TTC549 (cell line): ENCODE measurements around the gene SNX9.

ENCODE experiments used
- FAIRE-seq: peaks from 2 replicates; lab custom pipeline; 2012; peaks lifted over from hg19 to GRCh38; lab: Jason Lieb, UNC

Gene SNX9

DNA sequence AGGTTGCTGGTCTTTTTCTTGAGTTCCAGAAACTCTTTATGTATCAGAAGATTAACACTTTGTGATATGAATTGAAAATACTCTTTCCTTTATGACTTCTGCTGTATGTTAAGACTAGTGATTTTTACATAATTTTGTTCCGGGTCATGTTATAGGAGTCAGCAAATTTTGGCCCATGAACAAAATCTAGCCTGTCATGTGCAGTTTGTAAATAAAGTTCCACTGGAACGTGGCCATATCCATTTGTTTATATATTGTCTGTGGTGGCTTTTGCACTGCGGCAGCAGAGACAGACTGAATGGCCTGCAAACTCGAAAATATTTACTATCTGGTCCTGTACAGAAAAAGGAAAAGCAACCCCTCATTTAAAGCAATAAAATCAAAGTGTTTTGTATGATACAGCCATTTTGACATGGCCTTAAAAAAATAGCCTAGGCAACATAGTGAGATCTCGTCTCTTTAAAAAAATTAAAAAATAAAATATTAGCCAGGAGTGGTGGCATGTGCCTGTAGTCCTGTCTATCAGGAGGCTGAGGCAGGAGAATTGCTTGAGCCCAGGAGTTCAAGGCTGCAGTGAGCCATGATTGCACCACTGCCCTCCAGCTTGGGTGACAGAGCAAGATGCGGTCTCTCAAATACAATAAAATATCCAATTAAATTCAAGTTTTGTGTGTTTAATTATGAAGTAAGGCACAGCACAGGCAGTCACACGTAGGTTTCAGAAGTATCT is 36.9 kb downstream of the SNX9 start:
- no peak for FAIRE-seq

DNA sequence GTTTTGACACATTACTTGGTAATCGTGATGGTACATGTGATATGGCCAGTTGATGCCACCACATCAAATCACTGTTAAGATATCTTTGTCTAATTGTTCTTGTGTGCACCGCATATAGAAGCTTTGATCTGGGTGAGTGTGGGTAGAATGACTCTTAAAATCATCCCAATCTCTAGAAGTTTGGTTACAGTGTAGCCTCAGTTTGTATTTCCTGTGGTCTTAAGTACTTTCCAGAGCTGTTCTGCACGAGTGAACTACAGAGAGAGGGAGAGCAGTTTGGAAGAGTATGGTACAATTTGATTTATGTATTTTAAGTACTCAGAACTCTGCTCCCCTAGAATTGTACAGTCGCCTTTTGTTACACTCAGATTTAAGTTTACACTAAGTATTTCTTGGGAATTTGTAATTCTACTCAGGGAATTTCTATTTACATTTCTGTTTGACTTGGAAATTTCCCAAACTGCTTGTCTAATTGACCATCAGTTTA is 37.5 kb downstream of the SNX9 start:
- FAIRE-seq = no peak

DNA sequence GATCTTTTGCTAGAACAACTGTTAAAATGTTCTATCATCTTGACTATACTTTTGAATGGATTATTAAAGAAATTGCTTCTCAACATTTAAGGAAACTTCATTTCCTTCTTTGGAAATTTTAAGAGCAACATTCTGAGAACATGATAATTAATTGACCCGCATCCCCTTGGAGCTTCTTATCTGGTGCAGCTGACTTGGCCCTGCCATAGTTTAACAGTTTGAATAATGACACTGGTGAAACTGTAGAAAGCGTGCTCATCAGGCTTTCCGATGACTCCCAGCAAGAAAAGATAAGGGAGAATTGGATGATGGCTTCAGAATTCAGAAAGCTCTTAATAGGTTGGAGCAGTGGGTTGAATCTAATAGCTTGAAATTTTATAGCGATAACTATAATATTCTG is 38.1 kb downstream of the SNX9 start:
- FAIRE-seq = no peak

DNA sequence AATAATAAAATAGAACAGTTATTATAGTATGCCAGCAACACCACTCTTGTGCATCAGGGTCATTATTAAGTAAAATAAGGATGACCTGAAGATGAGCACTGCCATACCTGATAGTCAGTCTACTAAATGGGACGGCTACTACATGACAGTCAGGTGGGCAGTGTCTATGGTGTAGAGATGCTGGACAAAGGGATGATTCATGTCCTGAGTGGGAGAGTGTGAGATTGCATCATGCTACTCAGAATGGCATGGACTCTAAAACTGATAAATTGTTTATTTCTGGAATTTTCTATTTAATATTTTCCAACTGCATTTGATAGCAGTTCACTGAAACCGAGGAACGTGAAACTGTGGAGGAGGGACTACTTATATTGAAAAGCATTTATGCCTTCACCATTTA is 38.8 kb downstream of the SNX9 start:
- no peak for FAIRE-seq

DNA sequence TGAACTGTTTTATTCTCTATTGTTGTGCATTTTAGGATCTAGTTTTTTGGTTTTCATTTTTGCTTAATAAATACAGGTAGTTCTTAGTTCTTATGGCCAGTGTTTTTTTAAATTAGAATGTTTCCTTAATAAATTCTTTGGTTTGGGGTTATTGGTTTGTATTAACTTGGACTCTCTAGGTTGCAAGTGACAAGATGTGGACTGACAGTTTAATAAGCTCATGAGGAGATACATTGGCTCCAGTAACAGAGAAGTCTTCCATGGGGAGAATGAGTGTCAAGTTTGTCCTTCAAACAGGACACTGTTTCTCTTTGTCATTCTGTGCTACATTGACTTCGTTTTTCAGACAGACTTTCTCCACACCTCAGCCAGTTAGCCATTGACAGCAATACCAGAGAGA is 39.7 kb downstream of the SNX9 start:
- FAIRE-seq = no peak

DNA sequence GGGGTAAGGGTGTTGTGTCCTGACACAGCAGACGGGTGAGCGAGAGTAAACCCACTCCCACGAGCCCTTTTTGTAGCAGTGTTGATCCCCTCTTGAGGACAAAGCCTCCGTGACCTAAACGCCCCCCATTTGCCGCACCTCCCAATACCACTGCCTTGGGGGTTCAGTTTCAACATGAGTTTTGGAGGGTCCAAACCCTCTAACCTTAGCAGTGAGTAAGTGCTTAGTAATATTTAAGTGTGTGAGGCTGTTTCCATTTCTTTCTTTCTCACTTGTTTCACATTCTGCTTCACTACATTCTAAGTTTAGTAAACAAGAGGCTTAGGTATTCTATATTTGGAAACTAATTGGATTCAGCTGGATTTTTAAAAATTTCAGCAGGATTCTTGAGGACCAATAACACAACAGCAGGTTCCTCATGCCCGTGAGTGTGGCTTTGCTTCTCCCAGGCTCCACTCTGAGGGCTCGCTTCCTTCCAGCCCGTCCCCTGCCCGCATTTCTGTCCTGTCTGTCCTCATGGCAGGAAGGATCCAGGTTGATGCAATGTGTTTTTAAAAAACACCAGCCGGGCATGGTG is 41.2 kb downstream of the SNX9 start:
- no peak for FAIRE-seq

DNA sequence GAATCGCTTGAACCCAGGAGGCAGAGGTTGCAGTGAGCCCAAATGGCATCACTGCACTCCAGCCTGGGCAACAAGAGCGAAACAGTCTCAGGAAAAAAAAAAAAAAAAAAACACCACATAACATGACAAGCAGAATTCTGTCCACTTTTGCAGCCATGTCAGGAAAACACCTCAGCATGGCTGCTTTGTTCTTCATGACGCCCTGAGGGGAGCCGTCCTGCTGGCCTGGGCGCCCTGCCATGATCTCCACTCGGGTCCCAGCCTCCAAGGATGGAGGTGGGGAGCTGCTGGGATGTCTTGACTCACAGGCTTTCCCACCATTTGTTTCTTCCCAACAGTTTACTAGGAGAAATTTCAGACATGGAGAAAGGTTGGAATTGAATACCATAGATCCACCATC is 42.2 kb downstream of the SNX9 start:
- no peak for FAIRE-seq

DNA sequence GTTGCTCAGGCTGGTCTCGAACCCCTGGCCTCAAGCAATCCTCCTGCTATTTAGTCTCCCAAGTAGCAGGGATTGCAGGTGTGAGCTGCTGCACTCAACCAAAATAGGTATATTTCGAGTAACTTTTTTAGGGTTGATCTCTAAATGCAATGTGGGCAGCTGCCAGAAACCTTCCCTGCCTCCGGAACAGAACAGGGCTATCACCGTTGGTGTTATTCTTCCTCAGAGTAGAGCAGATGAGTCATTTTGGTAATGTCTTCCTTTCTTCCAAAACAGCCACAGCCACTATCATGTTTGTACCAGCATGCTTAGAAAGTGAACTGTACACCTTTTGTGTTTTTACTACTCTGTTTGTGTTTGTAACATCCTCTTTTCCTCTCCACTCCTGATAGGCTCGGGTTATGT is 44.1 kb downstream of the SNX9 start:
- no peak for FAIRE-seq

DNA sequence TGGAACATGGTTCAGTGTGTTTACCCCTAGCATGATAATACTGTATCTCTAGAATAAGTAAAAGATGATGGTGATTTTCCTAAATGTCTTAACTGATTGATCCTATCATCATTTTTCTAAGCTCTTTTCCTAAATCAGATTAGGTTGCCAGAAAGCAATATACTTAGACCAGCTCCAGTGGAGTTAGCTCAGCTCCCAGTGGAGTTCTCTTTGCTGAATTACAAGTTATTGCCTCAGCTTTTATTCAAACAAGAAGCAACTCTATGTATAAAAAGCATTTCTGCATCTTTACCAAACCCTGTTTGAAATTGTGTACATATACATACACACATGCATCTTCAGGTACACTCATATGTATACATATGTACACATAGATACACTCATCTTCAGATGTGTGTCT is 44.9 kb downstream of the SNX9 start:
- no peak for FAIRE-seq

DNA sequence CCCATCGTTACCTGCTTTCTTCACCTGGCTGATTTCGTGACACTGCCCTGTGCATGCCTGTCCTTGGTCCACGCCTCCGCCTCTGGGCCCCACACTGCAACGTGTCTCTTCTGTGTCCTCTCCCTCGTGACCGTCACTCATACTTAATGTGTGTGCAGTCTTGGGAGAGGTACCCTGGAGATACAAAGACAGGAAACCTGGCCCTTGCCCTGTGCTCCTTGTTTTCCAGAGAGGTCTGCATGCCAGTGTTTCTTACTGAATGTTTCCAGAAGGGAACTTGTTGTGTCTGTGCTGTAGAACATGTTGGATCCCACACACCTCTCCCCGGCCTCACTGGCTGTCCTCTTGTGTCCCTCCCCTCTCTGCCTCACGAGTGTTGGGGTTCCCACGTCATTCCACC is 45.8 kb downstream of the SNX9 start:
- FAIRE-seq = no peak

DNA sequence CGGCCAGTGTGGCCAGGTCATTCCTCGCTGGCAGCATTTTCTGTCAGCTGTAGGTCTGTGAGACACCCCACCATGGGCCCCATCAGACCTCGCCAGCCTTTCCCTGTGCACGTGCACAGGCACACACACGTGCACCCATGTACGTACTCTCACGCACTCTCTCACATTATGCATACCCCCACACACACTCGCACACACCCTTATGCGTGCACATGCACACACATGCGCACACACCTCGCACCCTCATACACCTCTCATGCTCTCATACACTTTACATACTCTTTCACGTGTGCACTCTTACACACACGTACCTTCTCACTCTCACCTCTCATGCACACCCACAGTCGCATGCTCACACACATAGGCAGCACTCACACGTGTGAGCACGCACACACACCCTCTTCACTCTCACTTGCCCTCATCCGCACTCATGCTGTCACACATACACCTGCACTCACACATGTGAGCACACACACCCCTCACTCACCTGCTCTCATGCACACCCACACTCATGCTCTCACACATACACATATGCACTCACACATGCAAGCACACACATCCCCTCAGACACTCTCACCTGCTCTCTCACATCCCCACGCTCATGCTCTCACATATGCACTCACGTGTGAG is 46.7 kb downstream of the SNX9 start:
- FAIRE-seq = no peak

DNA sequence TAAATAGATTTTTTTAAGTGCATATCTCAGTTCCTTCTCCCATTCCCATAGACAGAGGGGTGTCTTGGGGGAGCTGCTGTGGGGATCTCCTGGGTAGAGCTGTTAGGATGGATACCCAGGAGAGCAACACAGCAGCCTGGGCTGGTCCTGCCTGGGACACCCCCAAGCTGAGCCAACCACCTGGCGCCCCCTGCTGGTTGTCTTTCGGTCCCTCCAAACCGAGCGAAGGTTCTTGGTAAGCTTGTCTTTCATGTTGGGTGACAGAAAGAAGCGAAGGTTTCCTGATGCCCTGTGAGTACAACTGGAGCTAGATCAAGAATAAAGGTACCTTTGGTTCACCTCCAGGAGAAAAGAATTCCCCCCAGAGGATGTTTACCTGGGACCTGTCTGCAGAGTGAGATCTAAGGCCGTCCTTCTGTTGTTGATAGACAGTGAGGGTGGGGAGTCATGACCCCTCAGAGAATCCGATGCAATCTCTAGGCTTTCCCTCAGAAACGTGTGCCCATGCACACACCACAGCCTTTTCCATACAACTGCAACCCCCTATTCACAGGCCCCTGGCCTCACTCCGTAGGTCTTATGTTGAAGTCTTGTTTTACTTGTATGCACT is 50.8 kb downstream of the SNX9 start:
- no peak for FAIRE-seq

DNA sequence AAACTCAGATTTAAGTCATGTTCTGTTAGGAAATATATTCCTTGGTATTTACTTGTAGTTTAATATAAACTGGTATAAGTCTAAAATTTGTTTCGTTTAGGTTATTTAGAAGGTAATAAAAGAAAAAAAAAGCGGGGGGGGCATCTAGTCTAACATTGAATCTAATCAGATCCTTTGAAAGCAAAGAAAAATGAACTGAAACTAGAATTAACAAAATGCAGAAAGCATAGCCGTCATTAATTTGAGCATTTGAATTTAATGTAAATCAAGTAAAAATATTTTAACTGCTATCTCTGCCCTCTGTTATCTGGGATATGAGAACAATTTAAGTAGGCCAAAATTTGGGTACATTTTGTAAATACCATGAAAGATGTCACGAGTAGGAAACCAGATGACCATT is 54.1 kb downstream of the SNX9 start:
- no peak for FAIRE-seq

DNA sequence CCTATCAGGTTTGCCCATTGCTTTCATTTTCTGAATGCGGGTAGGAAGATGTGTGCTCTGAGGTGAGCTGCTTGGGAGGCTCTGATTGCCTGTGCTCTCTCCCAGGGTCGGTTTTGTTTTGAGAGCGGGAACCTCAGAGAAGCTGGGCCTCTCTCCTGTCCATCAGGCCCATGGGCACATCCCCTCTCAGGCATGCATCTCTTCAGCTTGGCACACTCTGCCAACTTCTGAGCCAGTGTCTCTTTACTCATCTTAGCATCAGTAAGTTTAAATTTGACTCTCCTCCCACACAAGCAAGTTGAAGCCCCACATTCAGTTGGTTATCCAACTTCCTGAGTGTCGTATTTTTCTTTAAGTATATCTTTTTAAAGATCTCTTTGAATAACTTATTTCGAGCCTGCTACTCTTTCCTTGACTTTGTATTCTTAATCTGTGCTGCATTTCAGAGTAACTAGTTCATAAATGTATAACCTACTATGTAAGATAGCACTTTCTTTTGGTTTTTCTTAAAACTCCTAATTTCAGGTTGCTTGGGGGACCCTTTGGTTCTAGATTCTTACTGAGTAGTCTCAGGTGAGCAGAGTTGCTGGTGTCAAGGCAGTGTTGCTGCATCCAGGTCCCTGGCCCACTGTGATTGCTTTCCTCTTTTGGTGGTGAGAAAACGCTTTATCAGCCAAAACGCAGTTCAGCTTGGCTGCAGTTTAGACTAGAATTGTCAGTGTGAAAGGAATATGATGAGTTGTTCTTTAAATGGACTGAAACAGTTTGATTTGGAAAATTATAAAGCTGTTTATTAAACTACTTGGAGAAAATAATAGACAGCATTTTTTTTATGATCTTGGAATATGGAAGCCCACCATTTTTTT is 54.8 kb downstream of the SNX9 start:
- no peak for FAIRE-seq

DNA sequence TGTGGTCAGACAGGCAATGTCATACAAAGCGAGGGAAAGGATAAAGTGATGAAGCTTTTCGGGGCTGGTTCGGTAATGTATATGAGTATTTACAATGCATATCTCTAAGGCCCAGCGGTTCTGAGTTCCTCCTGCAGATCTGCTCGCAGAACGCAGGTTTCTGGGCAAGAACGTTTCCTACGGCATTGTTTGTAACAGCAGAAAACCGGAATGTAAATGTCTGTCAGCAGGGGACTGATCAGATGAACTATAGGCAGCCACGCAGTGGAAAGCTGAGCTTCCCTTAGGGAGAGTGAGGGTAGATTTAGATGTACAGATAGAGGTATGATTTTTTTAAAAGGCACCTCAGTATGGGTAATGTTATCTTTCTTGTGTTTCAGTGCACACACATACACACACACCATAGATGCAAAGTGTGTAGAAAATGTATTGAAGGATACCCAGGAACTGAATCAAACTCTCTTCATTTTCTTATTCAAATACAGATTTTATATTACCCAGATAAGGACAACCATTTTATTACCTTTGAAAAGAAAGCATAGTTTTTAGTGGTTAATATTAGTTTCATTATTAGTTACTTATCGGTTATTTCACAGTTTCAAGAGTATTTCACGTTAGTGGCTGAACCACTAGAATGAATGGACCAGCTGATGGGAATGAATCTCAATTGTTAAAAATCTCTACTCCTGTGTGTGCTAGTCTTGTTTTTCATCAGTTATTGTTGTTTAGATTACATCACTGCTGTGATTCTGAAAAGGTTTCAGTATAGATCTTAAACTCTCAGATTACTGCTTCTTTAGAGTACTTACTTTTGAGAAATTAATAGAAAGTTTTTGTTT is 56.2 kb downstream of the SNX9 start:
- FAIRE-seq = no peak

DNA sequence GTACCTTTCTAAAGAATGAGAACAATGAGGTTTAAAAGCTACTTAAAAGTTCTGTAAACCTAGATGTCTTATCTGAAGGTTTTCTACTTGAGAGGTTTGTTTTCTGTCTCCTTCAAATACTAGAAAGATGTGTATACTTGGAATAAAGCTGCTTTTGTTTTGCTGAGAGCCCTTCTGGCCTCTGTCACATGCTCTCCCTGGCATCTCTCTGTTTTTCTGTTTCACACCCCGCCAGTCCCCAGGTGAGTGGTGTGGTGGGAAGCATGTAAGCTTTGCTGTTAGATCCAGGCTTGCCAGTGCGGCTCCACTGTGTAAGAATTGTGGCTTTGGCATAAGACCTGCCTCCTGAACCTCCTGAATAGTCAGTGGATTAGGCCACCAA is 56.8 kb downstream of the SNX9 start:
- no peak for FAIRE-seq

DNA sequence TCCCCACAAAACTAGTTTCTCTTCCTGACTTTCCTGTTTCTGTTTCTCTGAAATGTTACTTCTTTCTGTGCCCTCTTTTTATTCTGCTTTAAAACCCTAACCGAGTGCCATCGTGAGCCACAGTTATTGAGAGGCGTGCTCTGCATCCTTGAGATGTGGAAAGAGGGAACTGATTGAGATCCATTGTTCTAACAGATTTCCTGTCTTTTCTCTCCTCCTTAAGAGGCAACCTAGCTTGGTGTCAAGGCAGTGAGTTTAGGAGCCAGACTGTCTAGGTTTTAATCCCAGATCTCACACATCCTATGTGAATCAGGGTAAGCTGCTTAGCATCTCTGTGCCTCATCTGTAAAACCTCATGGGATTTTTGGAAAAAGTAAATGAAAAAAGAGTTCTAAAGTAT is 57.5 kb downstream of the SNX9 start:
- FAIRE-seq = no peak

DNA sequence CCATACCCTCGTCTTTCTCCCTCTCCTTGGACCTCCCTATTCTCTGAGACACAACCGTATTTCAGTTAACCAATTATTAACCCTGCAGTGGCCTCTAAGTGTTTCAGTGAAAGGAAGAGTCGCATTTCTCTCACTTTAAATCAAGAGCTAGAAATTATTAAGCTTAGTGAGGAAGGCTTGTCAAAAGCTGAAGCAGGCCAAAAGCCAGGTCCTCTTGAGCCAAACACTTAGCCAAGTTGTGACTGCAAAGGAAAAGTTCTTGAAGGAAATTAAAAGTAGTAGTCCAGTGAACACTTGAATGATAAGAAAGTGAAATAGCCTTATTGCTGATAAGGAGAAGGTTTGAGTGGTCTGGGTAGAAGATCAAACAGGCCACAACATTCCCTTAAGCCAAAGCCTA is 58.3 kb downstream of the SNX9 start:
- no peak for FAIRE-seq

DNA sequence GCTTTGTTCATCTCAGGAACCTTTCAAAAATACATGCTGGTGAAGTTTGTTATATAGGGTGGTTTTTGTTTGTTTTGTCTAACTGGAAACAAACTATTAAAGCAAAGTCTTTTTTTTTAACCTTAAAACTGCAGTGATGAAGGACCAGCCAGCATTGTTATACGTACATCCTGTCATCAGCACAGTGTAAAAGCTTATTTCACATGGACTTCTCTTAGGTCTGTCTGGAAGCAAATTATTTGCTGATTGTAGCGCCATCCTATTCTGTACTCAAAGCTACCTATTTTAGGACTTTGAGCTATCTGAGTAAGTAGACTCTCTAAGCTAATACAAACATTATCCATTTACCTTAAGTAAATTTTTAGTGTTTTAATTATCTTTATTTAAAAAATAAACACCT is 61.7 kb downstream of the SNX9 start:
- no peak for FAIRE-seq

DNA sequence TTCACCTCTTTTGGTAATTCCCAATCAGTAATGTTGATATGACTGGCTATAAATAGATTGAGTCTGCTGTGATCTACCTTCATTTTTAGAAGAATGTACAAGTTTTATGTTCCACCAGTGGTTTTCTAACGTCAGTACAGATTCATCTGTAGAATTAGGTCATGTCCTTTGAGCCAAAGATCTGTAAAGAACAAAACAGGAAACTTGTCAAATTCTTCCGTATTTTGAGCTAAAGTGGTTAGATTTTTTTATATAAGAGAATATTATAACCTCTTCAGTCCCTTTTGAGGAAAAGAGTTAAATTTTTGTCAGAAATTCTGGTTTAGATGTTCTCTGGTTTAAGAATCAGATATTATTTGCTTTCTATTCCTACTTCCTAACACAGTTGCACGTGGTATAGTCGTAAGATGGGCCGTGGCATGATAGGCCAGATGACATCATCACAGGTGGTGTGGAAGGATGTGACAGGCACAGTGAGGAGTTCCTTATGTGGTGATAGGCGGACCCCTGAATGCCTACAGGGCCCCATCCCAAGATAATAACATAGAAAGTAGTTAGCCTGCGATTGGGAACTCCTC is 62.3 kb downstream of the SNX9 start:
- no peak for FAIRE-seq

DNA sequence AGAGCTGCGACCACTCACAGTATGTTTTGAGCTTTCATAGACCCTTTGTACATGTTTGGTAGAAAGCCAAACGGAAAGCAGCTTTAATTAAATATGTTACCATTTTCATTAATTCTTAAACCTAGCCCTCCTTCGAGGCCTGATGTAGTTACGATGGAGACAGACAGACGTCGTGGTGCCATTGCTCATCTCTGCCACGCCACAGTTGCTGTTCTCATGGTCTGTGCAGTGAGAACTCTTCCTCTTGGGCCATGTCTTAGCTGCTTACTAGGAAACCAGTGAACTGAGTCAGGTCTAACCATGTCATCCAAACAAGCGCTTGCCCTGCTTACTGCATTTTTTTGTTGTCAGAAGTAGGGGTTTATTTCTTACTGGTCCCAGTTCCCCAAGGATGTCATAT is 62.8 kb downstream of the SNX9 start:
- FAIRE-seq = no peak
